IMR-90 (cell line): ENCODE data around the gene BAMBI. TPM values are rescaled to one million over a fixed set of nuclear protein-coding genes. Genes with fewer than 3 reads are reported as not detected.

ENCODE experiments used
- ATAC-seq: fragments of 200-7000 bp; cut with Tn5 transposase; 2 replicates; pipeline ENCODE4 v1.9.1; 2020; ENCODE audit warnings: low read depth, mild to moderate bottlenecking, moderate library complexity
- BruUV-seq: library from RNA; stranded (reverse); fragments of 400-500 nt; replicated peaks from 2 replicates; lab custom pipeline; 2021; lab: Mats Ljungman, UMichigan
- CTCF ChIA-PET: fragments of 300-600 bp; formaldehyde crosslinking; extraction: SDS; loops from one replicate; lab custom pipeline; 2021; ENCODE audit warnings: antibody characterized with exemption; lab: Yijun Ruan, JAX
- POLR2A ChIA-PET: fragments of 300-600 bp; sonication (Branson Sonifier 250); formaldehyde crosslinking; loops from one replicate; lab custom pipeline; 2022; ENCODE audit warnings: antibody characterized with exemption; ENCODE audit not compliant: unreplicated experiment; lab: Charles Lee
- DNase-seq: peaks from one replicate; pipeline ENCODE4 v3.0.0; 2013
- H2AFZ ChIP-seq: replicated peaks from 2 replicates; pipeline ENCODE3; 2013; ENCODE audit warnings: low read length, mild to moderate bottlenecking; ENCODE audit not compliant: poor library complexity
- H2AK5ac ChIP-seq: 2 replicates; pipeline ENCODE4 v1.6.1; 2013; ENCODE audit warnings: low read depth, low read length, inconsistent platforms
- H2AK9ac ChIP-seq: replicated peaks from 2 replicates; pipeline ENCODE3; 2013; ENCODE audit warnings: mild to moderate bottlenecking, low read depth, low read length, moderate library complexity; ENCODE audit not compliant: poor library complexity
- H2BK120ac ChIP-seq: 2 replicates; pipeline ENCODE4 v1.6.1; 2013; ENCODE audit warnings: low read depth, low read length, inconsistent platforms
- H2BK15ac ChIP-seq: 3 replicates; pipeline ENCODE4 v1.6.1; 2013; ENCODE audit warnings: low read depth, low read length, inconsistent platforms
- H2BK20ac ChIP-seq: 2 replicates; pipeline ENCODE4 v1.6.1; 2013; ENCODE audit warnings: low read depth, mild to moderate bottlenecking, inconsistent platforms, low read length, moderate library complexity
- H2BK5ac ChIP-seq: 2 replicates; pipeline ENCODE4 v1.6.1; 2013; ENCODE audit warnings: mild to moderate bottlenecking, low read depth, low read length, inconsistent platforms; ENCODE audit not compliant: poor library complexity, severe bottlenecking
- H3K14ac ChIP-seq: replicated peaks from 2 replicates; pipeline ENCODE4 v1.6.1; 2013; ENCODE audit warnings: low read depth, low read length, inconsistent platforms
- H3K18ac ChIP-seq: 2 replicates; pipeline ENCODE4 v1.6.1; 2013; ENCODE audit warnings: low read depth, low read length, control low read depth
- H3K23ac ChIP-seq: 2 replicates; pipeline ENCODE4 v1.6.1; 2013; ENCODE audit warnings: low read depth, low read length, inconsistent platforms
- H3K27ac ChIP-seq: 2 replicates; pipeline ENCODE4 v1.5.1; 2013; ENCODE audit warnings: mild to moderate bottlenecking, control low read depth, low read length; ENCODE audit not compliant: insufficient read depth
- H3K27me3 ChIP-seq: 2 replicates; pipeline ENCODE4 v1.6.1; 2013; ENCODE audit warnings: low read length; ENCODE audit not compliant: control insufficient read depth, insufficient read depth
- H3K36me3 ChIP-seq: 2 replicates; pipeline ENCODE4 v1.6.1; 2013; ENCODE audit warnings: low read length, mixed read lengths; ENCODE audit not compliant: control insufficient read depth, insufficient read depth
- H3K4ac ChIP-seq: 2 replicates; pipeline ENCODE4 v1.6.1; 2013; ENCODE audit warnings: low read depth, low read length, inconsistent platforms
- H3K4me1 ChIP-seq: 2 replicates; pipeline ENCODE4 v1.6.1; 2013; ENCODE audit warnings: low read length, mixed read lengths; ENCODE audit not compliant: control insufficient read depth, insufficient read depth
- H3K4me2 ChIP-seq: 2 replicates; pipeline ENCODE4 v1.6.1; 2013; ENCODE audit warnings: low read depth, mild to moderate bottlenecking, control low read depth, low read length, moderate library complexity
- H3K4me3 ChIP-seq: 2 replicates; pipeline ENCODE4 v1.5.1; 2013; ENCODE audit warnings: low read depth, mild to moderate bottlenecking, control low read depth, low read length, moderate library complexity; ENCODE audit not compliant: insufficient read depth
- H3K56ac ChIP-seq: 2 replicates; pipeline ENCODE4 v1.6.1; 2013; ENCODE audit warnings: low read length, inconsistent platforms; ENCODE audit not compliant: insufficient read depth; ENCODE audit errors: extremely low read depth
- H3K79me1 ChIP-seq, 2 experiments: 2 replicates each; pipeline ENCODE4 v1.6.1; 2013; ENCODE audit warnings: low read length in 2 of 2, inconsistent platforms in 1 of 2, low read depth in 1 of 2
- H3K9ac ChIP-seq: 2 replicates; pipeline ENCODE4 v1.6.1; 2013; ENCODE audit warnings: low read depth, low read length, control low read depth
- H3K9me1 ChIP-seq: 2 replicates; pipeline ENCODE4 v1.6.1; 2013; ENCODE audit warnings: low read length, inconsistent platforms; ENCODE audit not compliant: insufficient read depth
- H3K9me3 ChIP-seq: 2 replicates; pipeline ENCODE4 v1.6.1; 2013; ENCODE audit warnings: low read length; ENCODE audit not compliant: control insufficient read depth, insufficient read depth
- H4K20me1 ChIP-seq: 2 replicates; pipeline ENCODE4 v1.6.1; 2013; ENCODE audit warnings: low read length, inconsistent platforms; ENCODE audit not compliant: insufficient read depth
- H4K5ac ChIP-seq: 2 replicates; pipeline ENCODE4 v1.6.1; 2013; ENCODE audit warnings: mild to moderate bottlenecking, low read depth, low read length, control low read depth
- H4K8ac ChIP-seq, 2 experiments: 2 replicates each; pipeline ENCODE4 v1.6.1; 2013; ENCODE audit warnings: low read depth in 2 of 2, low read length in 2 of 2, control low read depth in 1 of 2, inconsistent platforms in 1 of 2
- H4K91ac ChIP-seq: 2 replicates; pipeline ENCODE4 v1.6.1; 2013; ENCODE audit warnings: low read depth, low read length, inconsistent platforms; ENCODE audit not compliant: insufficient read depth
- BHLHE40 ChIP-seq: fragments of 150-350 bp; IDR thresholded peaks from 2 replicates; pipeline ENCODE4 v1.6.1; 2016; ENCODE audit warnings: mild to moderate bottlenecking, low read depth, low read length
- CEBPB ChIP-seq: IDR thresholded peaks from 2 replicates; pipeline ENCODE4 v1.6.1; 2012; ENCODE audit warnings: low read depth, low read length, improper control_type of control experiment
- CHD1 ChIP-seq: IDR thresholded peaks from 2 replicates; pipeline ENCODE4 v1.6.1; 2012; ENCODE audit warnings: low read depth, low read length, improper control_type of control experiment
- CTCF ChIP-seq: conservative IDR thresholded peaks from 2 replicates; pipeline ENCODE4 v1.5.1; 2012; ENCODE audit warnings: mild to moderate bottlenecking, low read depth, low read length, improper control_type of control experiment
- ELK1 ChIP-seq: fragments of 150-350 bp; IDR thresholded peaks from 2 replicates; pipeline ENCODE4 v1.6.1; 2016; ENCODE audit warnings: low read depth, mild to moderate bottlenecking, low read length, moderate library complexity, borderline replicate concordance
- FOS ChIP-seq: fragments of 150-350 bp; IDR thresholded peaks from 2 replicates; pipeline ENCODE4 v1.6.1; 2016; ENCODE audit warnings: low read depth, low read length
- MAFK ChIP-seq: IDR thresholded peaks from 2 replicates; pipeline ENCODE4 v1.6.1; 2012; ENCODE audit warnings: low read depth, low read length, improper control_type of control experiment
- MAZ ChIP-seq: IDR thresholded peaks from 2 replicates; pipeline ENCODE4 v1.6.1; 2012; ENCODE audit warnings: low read depth, mild to moderate bottlenecking, low read length, improper control_type of control experiment, moderate library complexity, borderline replicate concordance
- MXI1 ChIP-seq: IDR thresholded peaks from 2 replicates; pipeline ENCODE4 v1.6.1; 2012; ENCODE audit warnings: low read depth, mild to moderate bottlenecking, low read length, moderate library complexity, borderline replicate concordance
- NFE2L2 ChIP-seq: fragments of 150-350 bp; IDR thresholded peaks from 2 replicates; pipeline ENCODE4 v1.6.1; 2016; ENCODE audit warnings: low read depth, mild to moderate bottlenecking, low read length
- POLR2A ChIP-seq: IDR thresholded peaks from 2 replicates; pipeline ENCODE4 v1.6.1; 2012; ENCODE audit warnings: mild to moderate bottlenecking, low read depth, low read length
- RAD21 ChIP-seq: IDR thresholded peaks from 2 replicates; pipeline ENCODE4 v1.6.1; 2012; ENCODE audit warnings: low read length, improper control_type of control experiment
- RCOR1 ChIP-seq: IDR thresholded peaks from 2 replicates; pipeline ENCODE4 v1.6.1; 2012; ENCODE audit warnings: mild to moderate bottlenecking, low read length, improper control_type of control experiment; ENCODE audit not compliant: insufficient replicate concordance
- RFX5 ChIP-seq: IDR thresholded peaks from 2 replicates; pipeline ENCODE4 v1.8.0; 2012; ENCODE audit warnings: low read depth, mild to moderate bottlenecking, low read length, moderate library complexity
- SMC3 ChIP-seq: fragments of 150-350 bp; IDR thresholded peaks from 2 replicates; pipeline ENCODE4 v1.6.1; 2016; ENCODE audit warnings: low read depth, mild to moderate bottlenecking, antibody characterized with exemption, low read length, moderate library complexity
- USF2 ChIP-seq: fragments of 150-350 bp; IDR thresholded peaks from 2 replicates; pipeline ENCODE4 v1.6.1; 2017; ENCODE audit warnings: mild to moderate bottlenecking, antibody characterized with exemption, low read length, low read depth
- WGBS, 2 experiments: methylation state at CpG; one replicate each; pipeline versions ENCODE4 v1.1.5 to v1.1.7; 2013; ENCODE audit warnings: missing lambda C conversion rate in 2 of 2; ENCODE audit not compliant: insufficient read length in 1 of 2; ENCODE audit errors: extremely low coverage in 2 of 2; 5-methylcytosine and 5-hydroxymethylcytosine counted together
- dilution Hi-C: fragments of 300-500 bp; cut with HindIII; formaldehyde crosslinking; loops from one replicate; pipeline ENCODE4 v1.14.3; 2018; ENCODE audit warnings: low sequenced_read_pairs; ENCODE audit not compliant: unreplicated experiment
- in situ Hi-C: fragments of 300-500 bp; cut with MboI; formaldehyde crosslinking; loops from 3 replicates; pipeline ENCODE4 v1.14.3; 2019; ENCODE audit warnings: low sequenced_read_pairs, inconsistent platforms, mixed read lengths
- intact Hi-C: fragments of 100-400 bp; cut with micrococcal nuclease; formaldehyde crosslinking; loops from 2 replicates; pipeline ENCODE4 v1.10.0; 2022
- polyA plus RNA-seq, 3 experiments: library from polyadenylated mRNA; depleted of rRNA; stranded (reverse); fragments of >200 nt; gene quantifications; 2 replicates each; pipeline ENCODE4 v1.2.3, GENCODE V29; 2012; ENCODE audit warnings: low replicate concordance in 1 of 3
- total RNA-seq: library from RNA; depleted of rRNA; stranded (reverse); fragments of >200 nt; gene quantifications from 2 replicates; pipeline ENCODE4 v1.2.3, GENCODE V29; 2012

BAMBI gene
- total and polyA plus RNA-seq, 2 of the 4 experiments (the other 2 are of a cell fraction): 14.4 to 19.4 TPM

GRCh38 chr10:28717656-28718201, 40.4 kb downstream of the BAMBI start:
- H3K4ac ChIP-seq: peak overlapping the region; percentile 44; the same call in 1 of the 2 replicates
- H3K79me1 ChIP-seq: no peaks in the 10 kb centered on the region
- H2AK9ac ChIP-seq: no peak overlapping the region
- no peak overlapping the region; the same call in 2 of the 3 replicates for H2BK15ac ChIP-seq
- ChIA-PET POLR2A (no interaction called here), CTCF (no interaction called here)
- peaks cover 3% of the 10 kb centered on the region; the same call in 1 of the 2 replicates for H3K9me3 ChIP-seq
- no peak overlapping the region for H4K5ac ChIP-seq
- TF ChIP-seq CEBPB: no peak
- TF ChIP-seq RFX5: no peak
- no peak for TF ChIP-seq CHD1
- TF ChIP-seq SMC3: no peak
- no peak for TF ChIP-seq MAZ
- no peak for TF ChIP-seq MAFK
- TF ChIP-seq CTCF: no peak
- no peak for TF ChIP-seq USF2
- TF ChIP-seq RCOR1: no peak
- TF ChIP-seq FOS: no peak
- TF ChIP-seq ELK1: no peak
- no peak for TF ChIP-seq NFE2L2
- no peak for TF ChIP-seq BHLHE40
- TF ChIP-seq RAD21: no peak
- TF ChIP-seq MXI1: no peak
- no peak for TF ChIP-seq POLR2A
- peak overlapping the region; percentile 61 for H2AK5ac ChIP-seq
- no peaks in the 10 kb centered on the region for H3K36me3 ChIP-seq
- H3K27me3 ChIP-seq: no peaks in the 10 kb centered on the region
- BruUV-seq: no TSS peak
- H2BK120ac ChIP-seq: peak overlapping the region; percentile 58; the same call in 1 of the 2 replicates
- H3K9me1 ChIP-seq: no peaks in the 10 kb centered on the region
- intact Hi-C loops (no loop called here), in situ Hi-C loops (no loop called here), dilution Hi-C loops (no loop called here)
- H3K18ac ChIP-seq: no peak overlapping the region
- no peak for DNase-seq
- peaks cover 10% of the 10 kb centered on the region for H3K4me1 ChIP-seq
- no peak overlapping the region for H3K56ac ChIP-seq
- no peak overlapping the region for H3K14ac ChIP-seq
- H3K27ac ChIP-seq: no peak overlapping the region
- H2BK5ac ChIP-seq: no peak overlapping the region
- no peak overlapping the region for H3K4me2 ChIP-seq
- no peak for ATAC-seq
- no peak overlapping the region for H3K9ac ChIP-seq
- H3K4me3 ChIP-seq: no peak overlapping the region
- no peak overlapping the region; the same call in 1 of the 2 replicates for H4K91ac ChIP-seq
- H2BK20ac ChIP-seq: no peak overlapping the region
- H3K23ac ChIP-seq: no peak overlapping the region
- no peak overlapping the region for H2AFZ ChIP-seq
- no peak overlapping the region for H4K8ac ChIP-seq
- H4K20me1 ChIP-seq: no peaks in the 10 kb centered on the region
- WGBS, 2 experiments: 83% methylated on average over 1 of the region's 3 CpGs; no CpG with 5 or more reads in 1 of the 2 experiments
